GM19468 (cell line): ENCODE results near the gene OTOG.

Experiments used
- ATAC-seq: cut with Tn5 transposase; IDR thresholded peaks from one replicate; pipeline ENCODE4 v1.9.1; 2021; ENCODE audit warnings: mild to moderate bottlenecking, moderate library complexity, moderate number of reproducible peaks; ENCODE audit not compliant: unreplicated experiment; ENCODE audit errors: extremely low read depth

The OTOG gene

GRCh38 chr11:17642370-17642769, 95.3 kb downstream of the OTOG start:
- ATAC-seq, result no peak

GRCh38 chr11:17642980-17643379, 95.9 kb downstream of the OTOG start:
- ATAC-seq, result no peak

- ATAC-seq, result no peak
Measured at GRCh38 chr11:17643506-17644405, 96.7 kb downstream of the OTOG start.

- no peak for ATAC-seq
Measured at GRCh38 chr11:17645190-17645970, 98.3 kb downstream of the OTOG start.

- no peak for ATAC-seq
Measured at GRCh38 chr11:17646451-17647145, 99.5 kb downstream of the OTOG start.

- no peak for ATAC-seq
Measured at GRCh38 chr11:17648528-17648927, 101.5 kb downstream of the OTOG start.

GRCh38 chr11:17649261-17649660, 102.2 kb downstream of the OTOG start:
- no peak for ATAC-seq

- ATAC-seq, result no peak
Measured at GRCh38 chr11:17649696-17650095, 102.6 kb downstream of the OTOG start.

GRCh38 chr11:17650127-17650911, 103.3 kb downstream of the OTOG start:
- ATAC-seq, result no peak

- no peak for ATAC-seq
Measured at GRCh38 chr11:17651061-17651460, 104.0 kb downstream of the OTOG start.

GRCh38 chr11:17651681-17652080, 104.6 kb downstream of the OTOG start:
- ATAC-seq, result no peak

- no peak for ATAC-seq
Measured at GRCh38 chr11:17652556-17652955, 105.5 kb downstream of the OTOG start.

GRCh38 chr11:17653611-17654010, 106.6 kb downstream of the OTOG start:
- ATAC-seq, result no peak

- ATAC-seq, result no peak
Measured at GRCh38 chr11:17655682-17656081, 108.6 kb downstream of the OTOG start.

GRCh38 chr11:17658211-17658610, 111.2 kb downstream of the OTOG start:
- ATAC-seq, result no peak

- ATAC-seq, result no peak
Measured at GRCh38 chr11:17668166-17668565, 121.1 kb downstream of the OTOG start.

- ATAC-seq, result no peak
Measured at GRCh38 chr11:17672469-17672868, 125.4 kb downstream of the OTOG start.

GRCh38 chr11:17673951-17674350, 126.9 kb downstream of the OTOG start:
- ATAC-seq, result no peak

- no peak for ATAC-seq
Measured at GRCh38 chr11:17682848-17683247, 135.8 kb downstream of the OTOG start.
